GM12891 (cell line): ENCODE results near the gene CMTM3.
"Not testable (repeated sequence)": the region's sequence is repeated elsewhere in the genome, so short reads cannot be mapped to it uniquely, and the experiment has no call there.

ENCODE experiments used
- DNase-seq: peaks from one replicate; pipeline ENCODE4 v3.0.0; 2011; ENCODE audit warnings: low spot score; ENCODE audit not compliant: insufficient read length
- FAIRE-seq: peaks from 2 replicates; lab custom pipeline; 2011; peaks lifted over from hg19 to GRCh38; lab: Jason Lieb, UNC
- PAX5 ChIP-seq: IDR thresholded peaks from 2 replicates; pipeline ENCODE4 v1.6.1; 2011; ENCODE audit warnings: low read length, moderate library complexity, mild to moderate bottlenecking; ENCODE audit not compliant: insufficient read depth, severe bottlenecking
- POLR2A ChIP-seq: IDR thresholded peaks from 2 replicates; pipeline ENCODE4 v1.6.1; 2011; ENCODE audit warnings: low read depth, low read length, control low read depth
- POLR2AphosphoS5 ChIP-seq: IDR thresholded peaks from 2 replicates; pipeline ENCODE4 v1.6.1; 2011; ENCODE audit warnings: low read depth, low read length, control low read depth
- POU2F2 ChIP-seq: IDR thresholded peaks from 2 replicates; pipeline ENCODE4 v1.6.1; 2011; ENCODE audit warnings: low read depth, mild to moderate bottlenecking, control low read depth, low read length, moderate library complexity
- SPI1 ChIP-seq: IDR thresholded peaks from 2 replicates; pipeline ENCODE4 v1.6.1; 2011; ENCODE audit warnings: low read depth, low read length, control low read depth
- TAF1 ChIP-seq: IDR thresholded peaks from 2 replicates; pipeline ENCODE4 v1.6.1; 2011; ENCODE audit warnings: low read depth, low read length, control low read depth

CMTM3 gene

GRCh38 chr16:66661210-66661560 lies 56.7 kb downstream of the CMTM3 start:
- DNase-seq = no peak
- no peak for FAIRE-seq
- no peak for TF ChIP-seq POLR2AphosphoS5
- TF ChIP-seq POU2F2 = no peak
- TF ChIP-seq POLR2A = no peak
- no peak for TF ChIP-seq SPI1
- TF ChIP-seq TAF1 = no peak
- no peak for TF ChIP-seq PAX5

DNA sequence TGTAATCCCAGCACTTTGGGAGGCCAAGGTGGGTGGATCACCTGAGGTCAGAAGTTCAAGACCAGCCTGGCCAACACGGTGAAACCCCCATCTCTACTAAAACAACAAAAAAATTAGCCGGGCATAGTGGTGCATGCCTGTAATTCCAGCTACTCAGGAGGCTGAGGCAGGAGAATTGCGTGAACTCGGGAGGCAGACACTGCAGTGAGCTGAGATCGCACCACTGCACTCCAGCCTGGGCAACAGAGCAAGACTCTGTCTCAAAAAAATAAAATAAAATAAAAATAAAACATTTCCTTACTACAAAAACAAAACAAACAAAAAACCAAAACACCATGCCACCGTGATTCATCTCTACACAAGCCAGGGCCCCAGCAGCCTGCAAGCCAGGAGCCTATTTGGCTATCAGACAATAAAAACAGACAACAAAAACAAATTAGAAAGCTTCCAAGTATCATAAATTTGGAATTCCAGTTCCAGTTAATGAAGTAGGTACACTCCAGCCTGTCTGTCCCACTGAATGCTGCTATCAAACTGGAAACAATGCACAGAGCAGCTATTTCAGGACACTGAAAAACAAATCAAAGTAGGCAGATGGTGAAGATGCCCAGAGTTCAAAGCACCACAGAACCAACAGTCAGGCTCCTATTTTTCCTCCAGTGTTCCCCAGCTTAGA lies 57.3 kb downstream of the CMTM3 start:
- FAIRE-seq, DNase-seq: not testable (repeated sequence)

DNA sequence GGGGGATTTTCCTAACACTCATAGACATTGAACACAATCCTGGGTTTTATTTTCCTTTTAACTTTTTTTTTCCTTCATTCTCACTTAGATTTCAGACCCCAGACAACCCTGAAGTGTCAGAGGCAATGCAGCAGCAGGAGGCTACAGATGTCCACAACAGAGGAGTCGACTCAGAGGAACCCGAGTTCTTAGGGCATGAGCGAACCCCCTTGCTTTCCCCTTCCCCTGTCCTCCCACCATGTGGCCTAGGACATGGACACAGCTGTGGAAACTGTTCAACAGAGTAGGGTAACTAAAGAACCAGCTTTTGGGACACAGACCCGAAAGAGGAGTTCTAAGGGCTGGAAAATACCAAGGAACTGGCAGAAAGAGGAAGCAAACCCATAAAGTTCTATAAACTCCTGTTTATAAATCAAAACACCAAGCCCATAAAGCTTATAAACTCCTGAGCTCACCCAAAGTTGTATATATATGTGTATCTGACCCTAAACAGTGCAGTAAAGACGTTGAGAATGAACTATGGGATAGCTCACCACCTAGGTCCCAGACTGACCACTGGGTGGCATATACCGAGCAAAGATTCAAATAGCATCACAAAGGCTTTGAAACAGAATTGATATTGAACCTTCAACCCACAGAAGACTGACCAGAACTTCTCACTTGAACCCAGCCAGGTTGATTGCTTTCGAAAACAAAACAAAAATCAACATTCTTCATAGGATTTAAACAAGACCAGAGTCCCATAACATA lies 58.1 kb downstream of the CMTM3 start:
- no peak for TF ChIP-seq TAF1
- TF ChIP-seq SPI1 = no peak
- no peak for TF ChIP-seq POU2F2
- TF ChIP-seq PAX5 = no peak
- no peak for TF ChIP-seq POLR2AphosphoS5
- TF ChIP-seq POLR2A = no peak
- DNase-seq = no peak
- FAIRE-seq = no peak
